Peyer's patch (tissue), 4 donors: ENCODE measurements around the gene IL1F10. TPM values are rescaled to one million over a fixed set of nuclear protein-coding genes. Genes with fewer than 3 reads are reported as not detected.
A peak's percentile ranks its signal among the peaks of the same experiment; 100 is the strongest.

Experiments
- DNase-seq, 3 donors: peaks; one replicate each; pipeline ENCODE4 v3.0.0-alpha.2; 2017 to 2019
- H3K27ac ChIP-seq, 4 donors: fragments of 200-600 bp; sonication (generic); one replicate each; pipeline ENCODE4 v1.5.1; 2016 to 2019
- H3K27me3 ChIP-seq, 2 donors: fragments of 200-600 bp; sonication (generic); one replicate each; pipeline ENCODE4 v1.5.1; 2019
- H3K36me3 ChIP-seq, 3 donors: fragments of 200-600 bp; sonication (generic); one replicate each; pipeline ENCODE4 v1.5.1; 2016 to 2019
- H3K4me1 ChIP-seq, 4 donors: fragments of 200-600 bp; sonication (generic); one replicate each; pipeline ENCODE4 v1.5.1; 2016 to 2019
- H3K4me3 ChIP-seq, 4 donors: fragments of 200-600 bp; sonication (generic); 1 replicate in 3 of 4; 2 replicates in 1 of 4; pipeline ENCODE4 v1.5.1; 2016 to 2019; ENCODE audit warnings: mild to moderate bottlenecking in 1 of 4
- H3K9me3 ChIP-seq, 4 donors: fragments of 200-600 bp; sonication (generic); one replicate each; pipeline ENCODE4 v1.5.1; 2016 to 2019; ENCODE audit warnings: mild to moderate bottlenecking in 1 of 4
- CTCF ChIP-seq, 6 experiments: fragments of 450-650 bp in 4 of 6; fragments of 200-600 bp in 2 of 6; sonication (generic) in 1 of 6; IDR thresholded peaks; one replicate each; pipeline ENCODE4 v1.5.1; 2017 to 2019; ENCODE audit warnings: antibody characterized with exemption in 6 of 6, mild to moderate bottlenecking in 3 of 6, moderate library complexity in 1 of 6
- POLR2A ChIP-seq, 2 donors: fragments of 450-650 bp; IDR thresholded peaks; one replicate each; pipeline ENCODE4 v1.5.1; 2017; ENCODE audit warnings: antibody characterized with exemption in 2 of 2, mild to moderate bottlenecking in 2 of 2, moderate library complexity in 2 of 2
- total RNA-seq, 4 donors: library from RNA; depleted of rRNA; stranded (reverse); fragments of >200 nt; gene quantifications; one replicate each; pipeline ENCODE4 v1.1.0, GENCODE V29; 2016

IL1F10 gene
- total RNA-seq, 4 donors from 2014 or later: not detected

GRCh38 chr2:113076954-113077669, 9.3 kb downstream of the IL1F10 start:
- H3K9me3 ChIP-seq: no peaks in the 10 kb centered on the region
- H3K27me3 ChIP-seq: no peaks in the 10 kb centered on the region
- no peak for DNase-seq
- no peaks in the 10 kb centered on the region for H3K36me3 ChIP-seq
- TF ChIP-seq CTCF (IDR thresholded peaks at IDR 0.05) (no peak), POLR2A (IDR thresholded peaks at IDR 0.05) (no peak)
- no peak overlapping the region for H3K27ac ChIP-seq
- no peak overlapping the region for H3K4me3 ChIP-seq
- H3K4me1 ChIP-seq: no peaks in the 10 kb centered on the region

- no peaks in the 10 kb centered on the region for H3K27me3 ChIP-seq
- no peaks in the 10 kb centered on the region for H3K36me3 ChIP-seq
- no peak overlapping the region for H3K4me3 ChIP-seq
- no peak for DNase-seq
- TF ChIP-seq CTCF (IDR thresholded peaks at IDR 0.05) (no peak), POLR2A (IDR thresholded peaks at IDR 0.05) (no peak)
- H3K4me1 ChIP-seq: no peaks in the 10 kb centered on the region
- H3K9me3 ChIP-seq: no peaks in the 10 kb centered on the region
- no peak overlapping the region for H3K27ac ChIP-seq
These were observed 10.2 kb downstream of the IL1F10 start for GRCh38 chr2:113077921-113078320.

GRCh38 chr2:113078350-113078839, 10.6 kb downstream of the IL1F10 start:
- Histone ChIP-seq H3K27ac (no peak overlapping the region), H3K36me3 (no peaks in the 10 kb centered on the region), H3K4me3 (no peak overlapping the region), H3K4me1 (no peaks in the 10 kb centered on the region), H3K27me3 (no peaks in the 10 kb centered on the region), H3K9me3 (no peaks in the 10 kb centered on the region)
- TF ChIP-seq POLR2A (IDR thresholded peaks at IDR 0.05) (no peak), CTCF (IDR thresholded peaks at IDR 0.05) (no peak)
- DNase-seq: no peak

- TF ChIP-seq POLR2A (IDR thresholded peaks at IDR 0.05) (no peak), CTCF (IDR thresholded peaks at IDR 0.05) (no peak)
- H3K27ac ChIP-seq: no peak overlapping the region
- no peaks in the 10 kb centered on the region for H3K9me3 ChIP-seq
- no peaks in the 10 kb centered on the region for H3K36me3 ChIP-seq
- H3K27me3 ChIP-seq: no peaks in the 10 kb centered on the region
- H3K4me3 ChIP-seq: no peak overlapping the region
- no peaks in the 10 kb centered on the region for H3K4me1 ChIP-seq
- no peak for DNase-seq
These were observed 11.4 kb downstream of the IL1F10 start for GRCh38 chr2:113079131-113079530.

GRCh38 chr2:113080134-113080533, 12.4 kb downstream of the IL1F10 start:
- TF ChIP-seq POLR2A (IDR thresholded peaks at IDR 0.05): no peak
- peak in 4 of 6 experiments; percentile 50 to 65 (median 60) for TF ChIP-seq CTCF (IDR thresholded peaks at IDR 0.05)
- Histone ChIP-seq H3K36me3 (no peaks in the 10 kb centered on the region), H3K9me3 (no peaks in the 10 kb centered on the region), H3K4me3 (no peak overlapping the region), H3K27ac (no peak overlapping the region), H3K27me3 (no peaks in the 10 kb centered on the region), H3K4me1 (no peaks in the 10 kb centered on the region)
- no peak for DNase-seq
